Neural cell (in vitro differentiated cells): ENCODE results near the gene NACC1.

ENCODE experiments used
- EP300 ChIP-seq: fragments of 450-650 bp; conservative IDR thresholded peaks from 2 replicates; pipeline ENCODE4 v1.6.1; 2014; ENCODE audit warnings: antibody characterized with exemption, mild to moderate bottlenecking, moderate library complexity; ENCODE audit not compliant: poor library complexity, severe bottlenecking
- EZH2 ChIP-seq: fragments of 200-600, 300-800 bp; shearing (Covaris generic), sonication (generic); IDR thresholded peaks from 2 replicates; pipeline ENCODE4 v1.6.1; 2014; ENCODE audit warnings: antibody characterized with exemption, low read length, borderline replicate concordance, mild to moderate bottlenecking; ENCODE audit not compliant: insufficient read depth, poor library complexity, severe bottlenecking
- MXI1 ChIP-seq: fragments of 450-650 bp; conservative IDR thresholded peaks from 2 replicates; pipeline ENCODE4 v1.6.1; 2014; ENCODE audit warnings: antibody characterized with exemption, mild to moderate bottlenecking; ENCODE audit not compliant: poor library complexity, severe bottlenecking
- POLR2AphosphoS5 ChIP-seq: IDR thresholded peaks from 2 replicates; pipeline ENCODE4 v1.6.1; 2012
- RAD21 ChIP-seq: fragments of 450-650 bp; conservative IDR thresholded peaks from 2 replicates; pipeline ENCODE4 v1.6.1; 2014; ENCODE audit warnings: antibody characterized with exemption, mild to moderate bottlenecking, moderate library complexity
- SMC3 ChIP-seq: fragments of 450-650 bp; conservative IDR thresholded peaks from 2 replicates; pipeline ENCODE4 v1.6.1; 2014; ENCODE audit warnings: antibody characterized with exemption, mild to moderate bottlenecking, moderate library complexity; ENCODE audit not compliant: poor library complexity
- TAF1 ChIP-seq: IDR thresholded peaks from 2 replicates; pipeline ENCODE4 v1.6.1; 2012; ENCODE audit warnings: low read depth
- TF ChIP-seq, protein P1 (sequence below): fragments of 450-650 bp; IDR thresholded peaks from 2 replicates; pipeline ENCODE4 v1.5.1; 2014; ENCODE audit warnings: antibody characterized with exemption, mild to moderate bottlenecking, moderate library complexity; ENCODE audit not compliant: poor library complexity, severe bottlenecking
- TF ChIP-seq, protein P2 (sequence below): IDR thresholded peaks from 2 replicates; pipeline ENCODE4 v1.6.1; 2012; ENCODE audit warnings: borderline replicate concordance

DNA sequence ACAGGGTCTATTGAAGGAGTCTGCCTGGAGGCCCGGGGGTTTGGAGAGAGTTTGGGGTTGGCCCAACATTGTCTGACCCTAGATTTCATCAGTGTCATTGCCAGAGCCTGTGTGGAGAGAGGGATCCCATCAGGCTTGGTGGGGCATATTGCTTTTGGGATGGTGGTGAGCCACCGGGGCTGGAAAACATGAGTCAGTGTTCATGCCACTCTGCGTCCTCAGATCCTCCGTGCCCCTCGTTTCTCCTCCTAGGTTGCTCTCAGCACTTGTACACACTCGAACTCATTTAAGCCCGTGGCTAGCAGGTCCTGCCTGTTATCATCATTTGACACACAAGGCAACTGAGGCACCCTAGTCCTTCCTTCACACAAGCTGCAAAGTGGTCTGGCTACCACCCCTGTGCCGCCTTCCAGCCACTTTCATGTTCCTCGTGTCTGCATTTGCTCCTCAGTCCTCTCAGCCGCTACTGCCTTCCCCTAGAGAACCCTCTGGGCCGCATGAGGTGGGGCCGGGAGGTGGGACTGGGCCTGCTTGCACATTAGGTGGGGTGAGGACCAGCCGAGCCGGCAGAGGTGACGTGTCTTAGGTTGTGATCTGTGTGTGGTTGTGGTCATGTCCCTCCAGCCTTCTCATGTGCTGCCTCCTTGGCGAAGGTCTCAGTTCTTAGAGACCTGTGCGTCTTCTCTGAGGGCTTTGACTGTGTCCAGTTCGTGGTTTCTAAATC lies 3.6 kb downstream of the NACC1 start:
- TF ChIP-seq, protein P1, sequence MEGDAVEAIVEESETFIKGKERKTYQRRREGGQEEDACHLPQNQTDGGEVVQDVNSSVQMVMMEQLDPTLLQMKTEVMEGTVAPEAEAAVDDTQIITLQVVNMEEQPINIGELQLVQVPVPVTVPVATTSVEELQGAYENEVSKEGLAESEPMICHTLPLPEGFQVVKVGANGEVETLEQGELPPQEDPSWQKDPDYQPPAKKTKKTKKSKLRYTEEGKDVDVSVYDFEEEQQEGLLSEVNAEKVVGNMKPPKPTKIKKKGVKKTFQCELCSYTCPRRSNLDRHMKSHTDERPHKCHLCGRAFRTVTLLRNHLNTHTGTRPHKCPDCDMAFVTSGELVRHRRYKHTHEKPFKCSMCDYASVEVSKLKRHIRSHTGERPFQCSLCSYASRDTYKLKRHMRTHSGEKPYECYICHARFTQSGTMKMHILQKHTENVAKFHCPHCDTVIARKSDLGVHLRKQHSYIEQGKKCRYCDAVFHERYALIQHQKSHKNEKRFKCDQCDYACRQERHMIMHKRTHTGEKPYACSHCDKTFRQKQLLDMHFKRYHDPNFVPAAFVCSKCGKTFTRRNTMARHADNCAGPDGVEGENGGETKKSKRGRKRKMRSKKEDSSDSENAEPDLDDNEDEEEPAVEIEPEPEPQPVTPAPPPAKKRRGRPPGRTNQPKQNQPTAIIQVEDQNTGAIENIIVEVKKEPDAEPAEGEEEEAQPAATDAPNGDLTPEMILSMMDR = no peak
- TF ChIP-seq POLR2AphosphoS5 (no peak), EP300 (no peak), EZH2 (no peak), TAF1 (no peak), MXI1 (no peak), RAD21 (no peak), SMC3 (no peak)
- TF ChIP-seq, protein P2, sequence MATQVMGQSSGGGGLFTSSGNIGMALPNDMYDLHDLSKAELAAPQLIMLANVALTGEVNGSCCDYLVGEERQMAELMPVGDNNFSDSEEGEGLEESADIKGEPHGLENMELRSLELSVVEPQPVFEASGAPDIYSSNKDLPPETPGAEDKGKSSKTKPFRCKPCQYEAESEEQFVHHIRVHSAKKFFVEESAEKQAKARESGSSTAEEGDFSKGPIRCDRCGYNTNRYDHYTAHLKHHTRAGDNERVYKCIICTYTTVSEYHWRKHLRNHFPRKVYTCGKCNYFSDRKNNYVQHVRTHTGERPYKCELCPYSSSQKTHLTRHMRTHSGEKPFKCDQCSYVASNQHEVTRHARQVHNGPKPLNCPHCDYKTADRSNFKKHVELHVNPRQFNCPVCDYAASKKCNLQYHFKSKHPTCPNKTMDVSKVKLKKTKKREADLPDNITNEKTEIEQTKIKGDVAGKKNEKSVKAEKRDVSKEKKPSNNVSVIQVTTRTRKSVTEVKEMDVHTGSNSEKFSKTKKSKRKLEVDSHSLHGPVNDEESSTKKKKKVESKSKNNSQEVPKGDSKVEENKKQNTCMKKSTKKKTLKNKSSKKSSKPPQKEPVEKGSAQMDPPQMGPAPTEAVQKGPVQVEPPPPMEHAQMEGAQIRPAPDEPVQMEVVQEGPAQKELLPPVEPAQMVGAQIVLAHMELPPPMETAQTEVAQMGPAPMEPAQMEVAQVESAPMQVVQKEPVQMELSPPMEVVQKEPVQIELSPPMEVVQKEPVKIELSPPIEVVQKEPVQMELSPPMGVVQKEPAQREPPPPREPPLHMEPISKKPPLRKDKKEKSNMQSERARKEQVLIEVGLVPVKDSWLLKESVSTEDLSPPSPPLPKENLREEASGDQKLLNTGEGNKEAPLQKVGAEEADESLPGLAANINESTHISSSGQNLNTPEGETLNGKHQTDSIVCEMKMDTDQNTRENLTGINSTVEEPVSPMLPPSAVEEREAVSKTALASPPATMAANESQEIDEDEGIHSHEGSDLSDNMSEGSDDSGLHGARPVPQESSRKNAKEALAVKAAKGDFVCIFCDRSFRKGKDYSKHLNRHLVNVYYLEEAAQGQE = no peak
